Naive thymus-derived CD8-positive, alpha-beta T cell (primary cell): ENCODE data around the gene RAD51B. TPM values are rescaled to one million over a fixed set of nuclear protein-coding genes. Genes with fewer than 3 reads are reported as not detected.

ENCODE experiments used
- ATAC-seq, 2 donors: fragments of 150-1000 bp; cut with Tn5 transposase in 1 of 2; sonication (Bioruptor Pico), chemical (Tn5 transposase) in 1 of 2; 1 replicate in 1 of 2; 2 replicates in 1 of 2; pipeline ENCODE4 v1.10.0; 2021; ENCODE audit warnings: mild to moderate bottlenecking in 2 of 2, moderate library complexity in 2 of 2
- POLR2A ChIA-PET: fragments of 350-600 bp; sonication (Branson Sonifier 250); formaldehyde crosslinking; loops from one replicate; lab custom pipeline; 2021; ENCODE audit warnings: antibody characterized with exemption; lab: Charles Lee
- DNase-seq, 10 donors: peaks; one replicate each; pipeline versions ENCODE4 v3.0.0 to v3.0.0-alpha.2; 2020 to 2022
- H3K27ac Mint-ChIP-seq, 10 donors: one replicate each; pipeline ENCODE4 v1.8.0; 2020 to 2022; ENCODE audit warnings: mild to moderate bottlenecking in 10 of 10, mixed read lengths in 10 of 10, moderate library complexity in 4 of 10, inconsistent platforms in 1 of 10
- H3K27me3 Mint-ChIP-seq, 5 donors: one replicate each; pipeline ENCODE4 v1.8.0; 2021 to 2022; ENCODE audit warnings: mixed read lengths in 5 of 5
- H3K36me3 Mint-ChIP-seq, 3 donors: one replicate each; pipeline ENCODE4 v1.8.0; 2020 to 2022; ENCODE audit warnings: mixed read lengths in 3 of 3, mild to moderate bottlenecking in 2 of 3, inconsistent platforms in 1 of 3
- H3K4me1 Mint-ChIP-seq, 4 donors: one replicate each; pipeline ENCODE4 v1.8.0; 2021 to 2022; ENCODE audit warnings: mixed read lengths in 4 of 4
- H3K4me3 Mint-ChIP-seq, 10 donors: one replicate each; pipeline ENCODE4 v1.8.0; 2020 to 2022; ENCODE audit warnings: mild to moderate bottlenecking in 10 of 10, mixed read lengths in 10 of 10, moderate library complexity in 6 of 10, inconsistent platforms in 1 of 10
- H3K9me3 Mint-ChIP-seq, 9 donors: one replicate each; pipeline ENCODE4 v1.8.0; 2020 to 2022; ENCODE audit warnings: mixed read lengths in 9 of 9, mild to moderate bottlenecking in 3 of 9, inconsistent platforms in 1 of 9, moderate library complexity in 1 of 9
- polyA plus RNA-seq, 3 donors: library from polyadenylated mRNA; unstranded; fragments of 300-500 nt; fragmentation: Illumina TruSeq; gene quantifications; one replicate each; pipeline ENCODE4 v1.2.3, GENCODE V29; 2021
- total RNA-seq, 8 experiments: library from RNA in 2 of 8; stranded (reverse) in 2 of 8; gene quantifications; one replicate each; pipeline ENCODE4 v1.2.3 and lab custom pipeline; 2021 to 2026

RAD51B gene
- total and polyA plus RNA-seq, 5 experiments from 2014 or later: 15.1 to 30.0 (median 26.4) TPM

GRCh38 chr14:68509188-68509983 lies 689.8 kb downstream of the RAD51B start:
- Mint-ChIP-seq H3K27ac (peak overlapping the region in 8 of 10 donors; percentile 48 to 96 (median 91)), H3K36me3 (no peaks in the 10 kb centered on the region), H3K9me3 (no peaks in the 10 kb centered on the region), H3K4me3 (peak overlapping the region in 3 of 10 donors; percentile 12 to 47 (median 19)), H3K27me3 (no peaks in the 10 kb centered on the region), H3K4me1 (peaks cover 42 to 79% (median 73%) of the 10 kb centered on the region in 4 donors)
- DNase-seq (no peak), ATAC-seq (no peak)
- POLR2A ChIA-PET: interaction anchor here (0.9 to 8.0 kb wide), 7 partner anchors 8 to 281 kb away, joined by 3 to 182 read pairs (median 8); partner anchors contain the start of gene ZFP36L1

GRCh38 chr14:68510201-68511128 lies 690.9 kb downstream of the RAD51B start:
- peaks cover 42 to 75% (median 72%) of the 10 kb centered on the region in 4 donors for H3K4me1 Mint-ChIP-seq

GRCh38 chr14:68511129-68512047 lies 691.8 kb downstream of the RAD51B start:
- POLR2A ChIA-PET: interaction anchor here (1.1 to 2.9 kb wide), 2 partner anchors 69 to 269 kb away, joined by 3 to 9 read pairs; no protein-coding TSS in a partner anchor
- peaks cover 35 to 66% (median 63%) of the 10 kb centered on the region in 4 donors for H3K4me1 Mint-ChIP-seq
- no peaks in the 10 kb centered on the region for H3K36me3 Mint-ChIP-seq
- H3K27ac Mint-ChIP-seq: peak overlapping the region in 4 of 10 donors; percentile 39 to 95 (median 62)
- DNase-seq (no peak), ATAC-seq (no peak)
- H3K9me3 Mint-ChIP-seq: no peaks in the 10 kb centered on the region
- H3K4me3 Mint-ChIP-seq: no peak overlapping the region
- no peaks in the 10 kb centered on the region for H3K27me3 Mint-ChIP-seq

More at GRCh38 chr14:68510201-68511128, 690.9 kb downstream of the RAD51B start:
- Mint-ChIP-seq H3K36me3 (no peaks in the 10 kb centered on the region), H3K27me3 (no peaks in the 10 kb centered on the region), H3K27ac (peak overlapping the region in 5 of 10 donors; percentile 11 to 95 (median 48)), H3K9me3 (no peaks in the 10 kb centered on the region), H3K4me3 (no peak overlapping the region)
- POLR2A ChIA-PET: interaction anchor here (0.6 to 2.9 kb wide), 6 partner anchors 10 to 270 kb away, joined by 3 to 9 read pairs (median 3); no protein-coding TSS in a partner anchor
- no peak for DNase-seq
- ATAC-seq: no peak

GRCh38 chr14:68512088-68512487 lies 692.5 kb downstream of the RAD51B start:
- no peaks in the 10 kb centered on the region for H3K9me3 Mint-ChIP-seq
- no peaks in the 10 kb centered on the region for H3K27me3 Mint-ChIP-seq
- POLR2A ChIA-PET: no interaction called here
- no peaks in the 10 kb centered on the region for H3K36me3 Mint-ChIP-seq
- peak overlapping the region in 4 of 10 donors; percentile 52 to 81 (median 70) for H3K27ac Mint-ChIP-seq
- no peak overlapping the region for H3K4me3 Mint-ChIP-seq
- H3K4me1 Mint-ChIP-seq: peaks cover 30 to 64% (median 59%) of the 10 kb centered on the region in 4 donors
- ATAC-seq (no peak), DNase-seq (no peak)

GRCh38 chr14:68513137-68513536 lies 693.6 kb downstream of the RAD51B start:
- peak overlapping the region in 8 of 10 donors; percentile 6 to 81 (median 60) for H3K27ac Mint-ChIP-seq
- POLR2A ChIA-PET: interaction anchor here (0.9 to 1.8 kb wide), 3 partner anchors 30 to 275 kb away, joined by 3 to 6 read pairs (median 3); no protein-coding TSS in a partner anchor
- no peaks in the 10 kb centered on the region for H3K9me3 Mint-ChIP-seq
- ATAC-seq (no peak), DNase-seq (no peak)
- peaks cover 25 to 61% (median 59%) of the 10 kb centered on the region in 4 donors for H3K4me1 Mint-ChIP-seq
- H3K4me3 Mint-ChIP-seq: peak overlapping the region in 2 of 10 donors; percentile 18 to 35
- H3K27me3 Mint-ChIP-seq: no peaks in the 10 kb centered on the region
- no peaks in the 10 kb centered on the region for H3K36me3 Mint-ChIP-seq

- H3K4me1 Mint-ChIP-seq: peaks cover 22 to 60% (median 56%) of the 10 kb centered on the region in 4 donors
- no peak for DNase-seq
- H3K36me3 Mint-ChIP-seq: no peaks in the 10 kb centered on the region
- POLR2A ChIA-PET: interaction anchor here (0.9 to 1.8 kb wide), 3 partner anchors 10 to 268 kb away, joined by 3 to 6 read pairs (median 3); no protein-coding TSS in a partner anchor
- no peaks in the 10 kb centered on the region for H3K9me3 Mint-ChIP-seq
- H3K27ac Mint-ChIP-seq: peak overlapping the region in 7 of 10 donors; percentile 34 to 81 (median 71)
- peak; percentile 23 to 37 for ATAC-seq
- no peaks in the 10 kb centered on the region for H3K27me3 Mint-ChIP-seq
- H3K4me3 Mint-ChIP-seq: peak overlapping the region in 2 of 10 donors; percentile 24 to 39
Observed at GRCh38 chr14:68513838-68514607, 694.4 kb downstream of the RAD51B start.

GRCh38 chr14:68514608-68515194 lies 695.1 kb downstream of the RAD51B start:
- Mint-ChIP-seq H3K27ac (peak overlapping the region in 3 of 10 donors; percentile 4 to 43 (median 27)), H3K9me3 (no peaks in the 10 kb centered on the region), H3K4me1 (peaks cover 20 to 63% (median 57%) of the 10 kb centered on the region in 4 donors), H3K36me3 (no peaks in the 10 kb centered on the region), H3K4me3 (no peak overlapping the region), H3K27me3 (no peaks in the 10 kb centered on the region)
- ATAC-seq (no peak), DNase-seq (no peak)
- POLR2A ChIA-PET: no interaction called here

GRCh38 chr14:68516342-68516741 lies 696.8 kb downstream of the RAD51B start:
- H3K4me1 Mint-ChIP-seq: peaks cover 20 to 77% (median 59%) of the 10 kb centered on the region in 4 donors
- H3K27ac Mint-ChIP-seq: no peak overlapping the region
- no peaks in the 10 kb centered on the region for H3K36me3 Mint-ChIP-seq
- ATAC-seq: no peak
- no peak overlapping the region for H3K4me3 Mint-ChIP-seq
- no peak for DNase-seq
- POLR2A ChIA-PET: interaction anchor here (7.4 kb wide), 1 partner anchor 10 kb away, joined by 53 read pairs; no protein-coding TSS in a partner anchor
- no peaks in the 10 kb centered on the region for H3K9me3 Mint-ChIP-seq
- H3K27me3 Mint-ChIP-seq: no peaks in the 10 kb centered on the region

GRCh38 chr14:68518166-68518565 lies 698.6 kb downstream of the RAD51B start:
- no peaks in the 10 kb centered on the region for H3K27me3 Mint-ChIP-seq
- DNase-seq: no peak
- peak overlapping the region in 6 of 10 donors; percentile 30 to 87 (median 68) for H3K27ac Mint-ChIP-seq
- POLR2A ChIA-PET: interaction anchor here (0.6 to 7.4 kb wide), 7 partner anchors 9 to 275 kb away, joined by 3 to 53 read pairs (median 4); partner anchors contain the start of gene ZFP36L1
- H3K4me1 Mint-ChIP-seq: peaks cover 14 to 64% (median 45%) of the 10 kb centered on the region in 4 donors
- H3K9me3 Mint-ChIP-seq: no peaks in the 10 kb centered on the region
- ATAC-seq: no peak
- no peaks in the 10 kb centered on the region for H3K36me3 Mint-ChIP-seq
- H3K4me3 Mint-ChIP-seq: peak overlapping the region in 2 of 10 donors; percentile 18 to 50
